Aorta (tissue), 5 donors: Measurements from ENCODE around the gene STK39. TPM values are rescaled to one million over a fixed set of nuclear protein-coding genes. Genes with fewer than 3 reads are reported as not detected.

Experiments
- ATAC-seq: fragments of 200-7000 bp; cut with Tn5 transposase; one replicate; pipeline ENCODE4 v1.9.1; 2022; ENCODE audit warnings: moderate library complexity; ENCODE audit not compliant: low FRiP score
- DNase-seq, 2 donors: peaks; one replicate each; pipeline ENCODE4 v3.0.0-alpha.2; 2020
- H3K27ac ChIP-seq, 2 donors: one replicate each; pipeline ENCODE4 v1.5.1; 2013; ENCODE audit warnings: low read length in 2 of 2, mild to moderate bottlenecking in 2 of 2, moderate library complexity in 2 of 2, control low read depth in 1 of 2, inconsistent platforms in 1 of 2, low read depth in 1 of 2
- H3K27me3 ChIP-seq, 2 donors: one replicate each; pipeline ENCODE4 v1.6.1; 2013; ENCODE audit warnings: control low read depth in 1 of 2, low read length in 1 of 2, mild to moderate bottlenecking in 1 of 2, moderate library complexity in 1 of 2; ENCODE audit not compliant: insufficient read depth in 2 of 2, control insufficient read depth in 1 of 2
- H3K36me3 ChIP-seq, 2 donors: one replicate each; pipeline ENCODE4 v1.6.1; 2013; ENCODE audit warnings: control low read depth in 1 of 2, low read length in 1 of 2, mild to moderate bottlenecking in 1 of 2; ENCODE audit not compliant: insufficient read depth in 2 of 2, control insufficient read depth in 1 of 2
- H3K4me1 ChIP-seq, 2 donors: one replicate each; pipeline ENCODE4 v1.6.1; 2013; ENCODE audit warnings: low read length in 2 of 2, control low read depth in 1 of 2, mild to moderate bottlenecking in 1 of 2, moderate library complexity in 1 of 2; ENCODE audit not compliant: insufficient read depth in 2 of 2, control insufficient read depth in 1 of 2
- H3K4me3 ChIP-seq, 2 donors: one replicate each; pipeline ENCODE4 v1.5.1; 2013; ENCODE audit warnings: low read length in 2 of 2, control low read depth in 1 of 2, mild to moderate bottlenecking in 1 of 2
- H3K9me3 ChIP-seq: one replicate; pipeline ENCODE4 v1.6.1; 2013; ENCODE audit warnings: mild to moderate bottlenecking, low read length; ENCODE audit not compliant: control insufficient read depth
- WGBS, 2 donors: extraction: QIAGEN DNeasy Blood & Tissue Kit; methylation state at CpG; one replicate each; pipeline ENCODE4 v1.1.7; 2013; 5-methylcytosine and 5-hydroxymethylcytosine counted together
- intact Hi-C, 2 donors: fragments of 100-400 bp; cut with DNase I; formaldehyde crosslinking; loops; one replicate each; pipeline versions ENCODE4 v1.14.2 to v1.15.0; 2022
- polyA plus RNA-seq, 2 donors: library from polyadenylated mRNA; stranded (reverse); fragments of 200-250 nt; gene quantifications; one replicate each; pipeline ENCODE4 v1.2.3, GENCODE V29; 2013
- total RNA-seq, 2 donors: library from RNA; stranded (reverse); fragmentation: NEBNext Ultra II Directional; extraction: Animal tissue kit (Norgen Biotek cat#: 25700); gene quantifications; one replicate each; pipeline ENCODE4 v1.2.1, GENCODE V29; 2021
- donor health status: healthy with polysubstance abuse.
- donor health status: Bipolar disorder and iron deficiency.
- donor health status: DM: no; HTN: no; CAD: no.
- donor health status: DM: no; HTN: no; CAD: no.
- donor health status: DM: yes; HTN: yes; CAD: no.

The STK39 gene
- total and polyA plus RNA-seq, 4 donors: 7.1 to 17.7 (median 14.4) TPM

DNA sequence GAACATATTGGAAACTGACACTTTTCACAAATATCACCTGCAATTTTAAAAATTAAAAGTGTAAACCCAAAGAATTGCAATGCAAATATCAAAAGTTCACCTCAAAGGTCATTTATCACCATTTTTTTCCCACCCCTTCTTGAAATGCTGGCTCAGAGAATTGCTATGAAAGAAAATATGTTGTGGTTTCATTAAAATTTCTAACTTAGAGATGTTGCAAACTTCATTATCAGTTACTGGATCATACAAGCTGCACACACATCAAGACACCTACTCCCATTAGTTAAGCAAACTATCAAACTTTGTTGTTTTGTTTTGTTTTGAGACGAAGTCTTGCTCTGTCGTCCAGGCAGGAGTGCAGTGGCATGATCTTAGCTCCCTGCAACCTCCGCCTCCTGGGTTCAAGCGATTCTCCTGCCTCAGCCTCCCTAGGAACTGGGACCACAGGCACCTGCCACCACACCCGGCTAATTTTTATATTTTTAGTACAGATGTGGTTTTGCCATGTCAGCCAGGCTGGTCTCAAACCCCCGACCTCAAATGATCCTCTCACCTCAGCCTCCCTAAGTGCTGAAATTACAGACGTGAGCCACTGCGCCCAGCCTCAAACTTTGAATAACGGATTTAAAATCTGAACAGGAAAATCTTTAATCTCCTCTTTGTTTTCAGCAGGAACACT, 37.0 kb downstream of the STK39 start:
- no peak for ATAC-seq
- H3K4me1 ChIP-seq: peaks cover 0 to 2% of the 10 kb centered on the region in 2 donors
- WGBS, 2 donors: 86 to 87% methylated on average over 9 of the region's 9 CpGs

DNA sequence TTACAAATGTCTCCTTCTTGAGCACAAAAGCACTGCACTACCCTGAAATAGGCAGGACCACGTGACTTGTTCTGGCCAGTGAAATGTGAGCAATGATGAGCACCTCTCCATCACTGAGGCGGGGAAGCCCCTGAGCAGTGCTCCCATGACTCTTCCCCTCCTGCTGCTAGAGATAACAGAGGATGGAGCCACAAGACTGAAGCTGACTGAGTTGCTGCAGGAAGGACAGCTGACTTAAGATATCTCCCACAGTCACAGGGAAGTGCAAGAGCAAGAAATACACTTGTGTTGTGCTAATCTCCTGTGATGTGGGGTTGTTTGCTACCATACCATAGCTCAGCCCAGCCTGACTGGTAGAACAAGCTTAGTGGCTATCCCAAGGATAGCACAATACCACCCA, 38.7 kb downstream of the STK39 start:
- WGBS, 2 donors: 95 to 98% methylated on average over 2 of the region's 2 CpGs
- Histone ChIP-seq H3K4me3 (no peak overlapping the region), H3K36me3 (no peaks in the 10 kb centered on the region), H3K4me1 (peaks cover 0 to 2% of the 10 kb centered on the region in 2 donors), H3K9me3 (no peaks in the 10 kb centered on the region), H3K27ac (no peak overlapping the region), H3K27me3 (no peaks in the 10 kb centered on the region)
- DNase-seq (no peak), ATAC-seq (no peak)
- intact Hi-C loops: no loop called here

More for the DNA sequence above, 37.0 kb downstream of the STK39 start:
- Histone ChIP-seq H3K4me3 (no peak overlapping the region), H3K27ac (no peak overlapping the region), H3K9me3 (no peaks in the 10 kb centered on the region), H3K27me3 (no peaks in the 10 kb centered on the region), H3K36me3 (no peaks in the 10 kb centered on the region)
- intact Hi-C loops: no loop called here
- no peak for DNase-seq

DNA sequence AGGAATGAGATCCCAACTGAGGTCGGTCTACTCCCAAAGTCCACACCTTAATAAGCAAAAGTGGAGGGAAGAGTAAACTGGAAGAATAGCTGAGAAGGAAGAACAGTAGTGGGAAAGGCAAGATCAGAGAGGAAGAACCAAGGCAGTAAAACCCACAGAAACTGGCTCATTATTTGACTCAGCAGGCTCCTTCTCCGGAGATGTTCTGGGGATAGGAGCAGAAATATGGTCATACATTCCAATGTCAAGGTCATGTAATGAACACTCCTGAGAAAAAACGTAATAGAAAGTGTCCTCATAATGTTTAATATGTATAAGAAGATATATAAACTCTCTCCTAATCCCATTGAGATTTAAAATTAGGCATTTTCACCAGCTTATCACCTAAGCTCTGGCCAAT, 39.5 kb downstream of the STK39 start:
- ATAC-seq (no peak), DNase-seq (no peak)
- Histone ChIP-seq H3K4me3 (no peak overlapping the region), H3K4me1 (peaks cover 0 to 2% of the 10 kb centered on the region in 2 donors), H3K36me3 (no peaks in the 10 kb centered on the region), H3K27me3 (no peaks in the 10 kb centered on the region), H3K27ac (no peak overlapping the region), H3K9me3 (no peaks in the 10 kb centered on the region)
- intact Hi-C loops: no loop called here
- whole genome bisulfite sequencing, 2 donors: 88 to 89% methylated on average over 3 of the region's 3 CpGs

DNA sequence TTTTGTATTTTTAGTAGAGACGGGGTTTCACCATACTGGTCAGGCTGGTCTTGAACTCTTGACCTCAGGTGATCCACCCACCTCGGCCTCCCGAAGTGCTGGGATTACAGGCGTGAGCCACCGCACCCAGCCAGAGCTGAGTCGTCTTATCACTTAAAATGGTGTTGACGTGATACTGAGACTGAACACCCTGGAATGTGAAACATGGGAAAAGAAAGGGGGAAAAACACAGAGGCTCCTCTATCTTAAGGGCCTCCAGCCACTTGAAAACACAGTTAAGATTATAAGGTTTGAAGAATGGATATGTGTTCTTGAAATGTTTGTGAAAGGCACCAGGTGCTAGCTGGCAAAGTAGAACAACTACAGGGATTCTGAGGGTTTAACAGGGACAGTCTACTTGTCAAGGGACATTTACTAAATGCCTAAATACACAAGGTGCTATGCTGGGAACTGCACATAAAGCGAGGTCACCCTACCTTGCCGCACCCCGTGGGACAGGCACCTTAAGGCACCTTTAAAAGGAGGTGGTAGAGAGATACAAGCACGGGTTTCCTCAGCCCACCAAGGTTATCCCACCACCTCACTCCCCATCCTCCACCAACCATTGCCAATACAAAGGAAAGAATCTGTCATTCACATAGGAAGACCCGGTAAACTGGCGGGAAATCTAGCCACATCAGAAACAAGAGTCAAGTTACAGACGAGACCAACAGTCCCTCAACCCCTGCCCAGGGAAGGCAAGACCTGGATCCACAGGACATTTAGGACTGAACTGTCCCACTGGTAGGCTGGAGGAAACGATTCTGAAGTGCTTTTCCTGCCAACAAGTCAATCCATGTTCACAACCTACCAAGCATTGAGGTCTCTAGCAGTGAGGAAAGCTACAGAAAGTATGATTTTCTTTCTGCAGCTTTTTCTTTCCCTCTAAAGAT, 43.4 kb downstream of the STK39 start:
- ATAC-seq (no peak), DNase-seq (no peak)
- WGBS, 2 donors: 85 to 86% methylated on average over 15 of the region's 15 CpGs
- H3K4me1 ChIP-seq: no peaks in the 10 kb centered on the region
- H3K9me3 ChIP-seq: no peaks in the 10 kb centered on the region
- no peak overlapping the region for H3K27ac ChIP-seq
- no peak overlapping the region for H3K4me3 ChIP-seq
- no peaks in the 10 kb centered on the region for H3K27me3 ChIP-seq
- H3K36me3 ChIP-seq: no peaks in the 10 kb centered on the region
- intact Hi-C loops: loop anchor here in 1 of 2 donors (5.0 kb wide), 1 partner anchor 38 kb away; no protein-coding TSS in a partner anchor

DNA sequence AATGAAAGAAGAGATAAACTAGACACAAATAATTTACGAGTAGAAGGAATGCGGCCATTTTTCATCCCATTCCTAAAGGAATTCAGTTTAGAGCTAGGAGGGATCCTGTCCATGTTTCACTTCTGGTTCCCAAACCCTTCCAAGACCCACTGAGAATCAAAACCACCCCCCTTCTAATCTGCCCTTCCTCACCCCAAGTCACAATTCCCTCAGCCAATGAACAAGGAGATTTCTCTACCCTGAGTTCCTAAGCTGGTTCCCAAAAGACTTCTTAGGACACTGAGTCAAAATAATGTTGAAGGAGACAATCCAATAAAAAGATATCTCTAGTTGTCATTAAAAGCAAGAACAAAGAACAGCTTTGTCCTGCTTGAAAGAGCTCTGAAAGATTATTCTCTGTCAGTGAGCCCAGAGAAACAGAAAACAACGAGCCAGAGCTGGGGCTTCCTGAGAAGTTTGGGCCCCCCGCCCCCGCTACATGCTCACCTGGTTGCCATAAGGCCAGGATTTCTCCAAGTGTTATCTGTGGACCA, 45.7 kb downstream of the STK39 start:
- no peaks in the 10 kb centered on the region for H3K27me3 ChIP-seq
- 68 to 75% methylated on average over 5 of the region's 5 CpGs for WGBS, 2 donors
- H3K4me3 ChIP-seq: no peak overlapping the region
- H3K9me3 ChIP-seq: no peaks in the 10 kb centered on the region
- intact Hi-C loops: loop anchor here in 1 of 2 donors (5.0 kb wide), 1 partner anchor 41 kb away; no protein-coding TSS in a partner anchor
- DNase-seq: no peak
- no peaks in the 10 kb centered on the region for H3K4me1 ChIP-seq
- no peak for ATAC-seq
- no peaks in the 10 kb centered on the region for H3K36me3 ChIP-seq
- H3K27ac ChIP-seq: no peak overlapping the region

DNA sequence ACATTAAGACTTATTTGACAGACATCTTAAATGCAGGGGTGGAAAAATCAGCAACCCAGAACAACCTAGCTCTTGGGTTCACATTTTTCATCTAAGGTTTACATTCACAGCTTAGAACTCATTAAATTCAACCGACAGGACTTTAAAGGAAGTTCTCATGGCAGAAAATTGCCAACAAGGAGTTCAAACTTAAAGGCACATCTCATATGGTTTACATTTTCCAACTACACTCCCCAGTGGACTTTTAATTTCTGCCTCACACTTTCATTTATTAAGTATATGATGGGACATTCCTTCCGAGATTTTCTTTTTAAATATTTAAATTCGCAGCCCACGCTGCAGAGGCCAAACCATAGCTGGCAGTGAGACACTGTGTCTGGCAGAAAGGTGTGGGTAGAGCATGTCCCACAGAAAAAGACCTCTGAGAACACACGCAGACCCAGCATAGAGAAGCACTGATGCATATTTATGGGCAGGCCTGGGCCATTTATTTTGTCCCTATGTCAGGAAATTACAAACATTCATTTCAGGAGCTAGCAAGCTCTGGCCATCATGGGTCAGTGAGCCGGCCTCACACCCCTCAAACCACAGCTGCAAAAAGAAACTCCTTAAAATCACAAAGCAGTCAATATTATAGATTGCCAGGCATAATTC, 46.3 kb downstream of the STK39 start:
- DNase-seq (no peak), ATAC-seq (no peak)
- Histone ChIP-seq H3K27ac (no peak overlapping the region), H3K4me3 (no peak overlapping the region), H3K27me3 (no peaks in the 10 kb centered on the region), H3K4me1 (no peaks in the 10 kb centered on the region), H3K9me3 (no peaks in the 10 kb centered on the region), H3K36me3 (no peaks in the 10 kb centered on the region)
- 58 to 64% methylated on average over 6 of the region's 6 CpGs for WGBS, 2 donors
- intact Hi-C loops: loop anchor here in 1 of 2 donors (5.0 kb wide), 1 partner anchor 41 kb away; no protein-coding TSS in a partner anchor

DNA sequence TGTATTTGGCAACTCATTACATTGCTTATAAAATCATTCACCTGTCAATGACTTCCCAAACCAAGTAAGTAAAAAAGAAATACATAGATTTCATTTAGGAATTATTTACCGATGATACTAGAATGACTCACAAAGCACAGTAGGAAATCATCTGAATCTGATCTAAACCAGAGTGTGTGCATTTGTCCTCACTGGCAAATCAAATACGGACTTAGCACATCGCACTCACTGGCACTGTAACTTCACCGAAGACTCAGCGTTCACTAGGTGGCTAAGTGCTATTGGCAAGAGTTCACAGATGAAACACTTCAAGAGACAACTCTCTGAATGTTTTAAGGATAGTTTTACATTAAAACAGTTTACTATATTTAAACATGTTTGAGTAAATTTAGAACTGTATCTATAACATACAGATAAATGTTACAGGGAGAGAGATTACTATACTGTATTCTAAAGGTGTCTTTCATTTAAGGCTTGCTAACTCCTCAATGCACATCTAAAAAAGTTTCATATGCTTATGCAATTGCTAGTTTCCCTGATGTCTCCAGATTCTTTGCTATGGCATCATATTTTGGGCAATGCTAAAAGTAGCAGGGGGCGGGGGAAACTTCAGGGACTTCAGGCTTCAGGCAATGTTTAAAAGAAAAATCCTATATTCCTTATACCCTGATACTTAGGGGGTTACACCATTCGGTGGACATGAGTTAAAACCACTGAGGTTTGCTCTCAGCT, 48.8 kb downstream of the STK39 start:
- WGBS, 2 donors: 85 to 87% methylated on average over 7 of the region's 7 CpGs
- intact Hi-C loops: no loop called here
- no peak for ATAC-seq
- no peak overlapping the region for H3K27ac ChIP-seq
- H3K36me3 ChIP-seq: no peaks in the 10 kb centered on the region
- H3K4me3 ChIP-seq: no peak overlapping the region
- DNase-seq: no peak
- peaks cover 0 to 2% of the 10 kb centered on the region in 2 donors for H3K4me1 ChIP-seq
- H3K9me3 ChIP-seq: no peaks in the 10 kb centered on the region
- no peaks in the 10 kb centered on the region for H3K27me3 ChIP-seq

DNA sequence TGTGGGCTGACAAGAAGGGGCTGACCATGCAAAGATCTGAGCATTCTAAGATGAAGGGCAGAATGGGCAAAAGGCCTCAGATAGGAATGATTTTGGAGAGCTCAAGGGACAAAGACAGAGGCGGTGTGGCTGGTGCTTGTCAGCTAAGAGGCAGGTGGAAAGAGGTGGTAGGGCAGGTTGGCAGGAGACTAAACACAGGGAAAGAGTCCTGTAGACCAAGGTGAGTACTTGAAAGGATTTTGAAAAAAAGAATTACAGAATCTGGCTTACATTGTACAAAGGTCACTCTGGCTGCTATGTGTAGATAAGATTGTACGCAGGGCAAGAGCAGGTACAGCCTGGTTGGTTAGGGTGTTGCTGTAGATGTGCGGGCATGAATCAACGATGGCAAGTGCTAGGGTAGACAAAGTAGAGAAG, 50.6 kb downstream of the STK39 start:
- DNase-seq (no peak), ATAC-seq (no peak)
- no peak overlapping the region for H3K27ac ChIP-seq
- no peak overlapping the region for H3K4me3 ChIP-seq
- no peaks in the 10 kb centered on the region for H3K27me3 ChIP-seq
- intact Hi-C loops: no loop called here
- H3K36me3 ChIP-seq: no peaks in the 10 kb centered on the region
- peaks cover 0 to 2% of the 10 kb centered on the region in 2 donors for H3K4me1 ChIP-seq
- WGBS, 2 donors: 95 to 97% methylated on average over 4 of the region's 4 CpGs
- no peaks in the 10 kb centered on the region for H3K9me3 ChIP-seq
